H1 (cell line): ENCODE results near the gene FXYD3. TPM values are rescaled to one million over a fixed set of nuclear protein-coding genes. Genes with fewer than 3 reads are reported as not detected.

ENCODE experiments used
- CHD7 ChIP-seq: fragments of 300-600 bp; sonication (generic); IDR thresholded peaks from 2 replicates; pipeline ENCODE4 v1.7.1; 2012; ENCODE audit warnings: low read length, moderate library complexity, mild to moderate bottlenecking, inconsistent platforms; ENCODE audit not compliant: insufficient replicate concordance
- MAX ChIP-seq: IDR thresholded peaks from 2 replicates; pipeline ENCODE4 v1.6.1; 2012; ENCODE audit warnings: inconsistent platforms
- RAD21 ChIP-seq, 2 experiments: IDR thresholded peaks in 1 of 2; conservative IDR thresholded peaks in 1 of 2; 2 replicates each; pipeline ENCODE4 v1.6.1; 2011; ENCODE audit warnings: low read depth in 2 of 2, low read length in 2 of 2, improper control_type of control experiment in 1 of 2, inconsistent platforms in 1 of 2, mild to moderate bottlenecking in 1 of 2, moderate library complexity in 1 of 2
- TAF1 ChIP-seq: IDR thresholded peaks from 2 replicates; pipeline ENCODE4 v1.6.1; 2011; ENCODE audit warnings: mild to moderate bottlenecking, low read depth, low read length
- USF2 ChIP-seq: IDR thresholded peaks from 2 replicates; pipeline ENCODE4 v1.6.1; 2011; ENCODE audit warnings: low read length, improper control_type of control experiment
- polyA plus RNA-seq, 7 experiments: library from polyadenylated mRNA; depleted of rRNA in 3 of 7; stranded (reverse) in 5 of 7; unstranded in 2 of 7; fragments of >200 nt in 5 of 7; fragments of 200-250 nt in 2 of 7; gene quantifications; 1 replicate in 5 of 7; 2 replicates in 1 of 7; 4 replicates in 1 of 7; pipeline versions ENCODE4 v1.2.1 to v1.2.3, GENCODE V29; 2011 to 2013; ENCODE audit warnings: missing spikeins in 2 of 7, mixed read lengths in 2 of 7
- total RNA-seq: library from RNA; stranded (reverse); fragmentation: NEBNext Ultra II Directional; extraction: Animal tissue kit (Norgen Biotek cat#: 25700); gene quantifications from 2 replicates; pipeline ENCODE4 v1.2.1, GENCODE V29; 2021

FXYD3 gene
- total and polyA plus RNA-seq, 2 of the 8 experiments (the other 6 are each of a cell fraction or from before 2014, with no cell fraction given): 0.33 TPM; not detected in 1

GRCh38 chr19:35140962-35141836 is 25.6 kb downstream of the FXYD3 start (continued):
- TF ChIP-seq CHD7 (no peak), RAD21 (IDR thresholded peaks at IDR 0.05 in 1 of 2, conservative IDR thresholded peaks at IDR 0.05 in 1 of 2; ENCODE audit: low read depth in 2 of 2, low read length in 2 of 2) (peak; percentile 55 to 64), USF2 (no peak), MAX (peak; percentile 53), TAF1 (no peak)
